GM12891 (cell line): ENCODE measurements around the gene SETBP1.

Source experiments
- DNase-seq: peaks from one replicate; pipeline ENCODE4 v3.0.0; 2011; ENCODE audit warnings: low spot score; ENCODE audit not compliant: insufficient read length
- FAIRE-seq: peaks from 2 replicates; lab custom pipeline; 2011; peaks lifted over from hg19 to GRCh38; lab: Jason Lieb, UNC
- PAX5 ChIP-seq: IDR thresholded peaks from 2 replicates; pipeline ENCODE4 v1.6.1; 2011; ENCODE audit warnings: low read length, moderate library complexity, mild to moderate bottlenecking; ENCODE audit not compliant: insufficient read depth, severe bottlenecking
- POLR2A ChIP-seq: IDR thresholded peaks from 2 replicates; pipeline ENCODE4 v1.6.1; 2011; ENCODE audit warnings: low read depth, low read length, control low read depth
- POLR2AphosphoS5 ChIP-seq: IDR thresholded peaks from 2 replicates; pipeline ENCODE4 v1.6.1; 2011; ENCODE audit warnings: low read depth, low read length, control low read depth
- POU2F2 ChIP-seq: IDR thresholded peaks from 2 replicates; pipeline ENCODE4 v1.6.1; 2011; ENCODE audit warnings: low read depth, mild to moderate bottlenecking, control low read depth, low read length, moderate library complexity
- SPI1 ChIP-seq: IDR thresholded peaks from 2 replicates; pipeline ENCODE4 v1.6.1; 2011; ENCODE audit warnings: low read depth, low read length, control low read depth
- TAF1 ChIP-seq: IDR thresholded peaks from 2 replicates; pipeline ENCODE4 v1.6.1; 2011; ENCODE audit warnings: low read depth, low read length, control low read depth

SETBP1 gene

GRCh38 chr18:44701227-44701626 lies 20.5 kb downstream of the SETBP1 start:
- TF ChIP-seq POU2F2 (no peak), TAF1 (no peak), PAX5 (no peak), POLR2A (no peak)
- no peak for FAIRE-seq
- no peak for DNase-seq

- no peak for DNase-seq
- TF ChIP-seq SPI1 (no peak), PAX5 (no peak), POLR2A (no peak), POLR2AphosphoS5 (no peak), POU2F2 (no peak), TAF1 (no peak)
- peak; percentile 43 for FAIRE-seq
Measured at GRCh38 chr18:44702594-44702993, 21.9 kb downstream of the SETBP1 start.

DNA sequence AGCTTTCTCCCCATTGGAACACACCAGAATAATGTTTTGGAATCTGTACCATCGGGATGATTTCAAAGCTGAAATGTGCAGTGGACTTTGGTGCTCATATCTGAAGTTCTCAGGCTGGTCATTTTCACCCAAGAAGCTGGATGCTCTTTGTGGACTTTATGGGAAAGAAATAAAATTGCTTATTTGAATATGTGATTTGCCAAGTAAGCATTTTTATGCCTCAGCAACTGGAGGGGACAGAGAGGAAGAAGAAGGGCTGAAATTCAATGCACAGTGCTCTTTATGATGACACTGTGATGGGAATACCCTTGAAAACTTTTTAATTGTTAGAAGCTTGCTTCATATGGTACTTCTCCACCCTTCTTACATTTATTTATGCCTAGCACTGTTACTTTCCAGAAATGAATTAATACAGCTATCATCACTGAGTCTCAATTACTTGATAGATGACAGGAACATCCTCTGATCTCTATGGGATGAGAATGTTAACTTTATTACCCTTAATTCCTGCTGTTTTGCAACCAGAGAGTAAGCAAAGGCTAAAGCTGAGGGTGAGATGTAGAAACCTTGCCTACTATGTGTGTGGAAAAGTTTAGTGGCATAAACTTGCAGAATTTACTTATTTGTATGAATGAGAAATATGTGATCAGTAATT lies 23.6 kb downstream of the SETBP1 start:
- FAIRE-seq, result no peak

DNA sequence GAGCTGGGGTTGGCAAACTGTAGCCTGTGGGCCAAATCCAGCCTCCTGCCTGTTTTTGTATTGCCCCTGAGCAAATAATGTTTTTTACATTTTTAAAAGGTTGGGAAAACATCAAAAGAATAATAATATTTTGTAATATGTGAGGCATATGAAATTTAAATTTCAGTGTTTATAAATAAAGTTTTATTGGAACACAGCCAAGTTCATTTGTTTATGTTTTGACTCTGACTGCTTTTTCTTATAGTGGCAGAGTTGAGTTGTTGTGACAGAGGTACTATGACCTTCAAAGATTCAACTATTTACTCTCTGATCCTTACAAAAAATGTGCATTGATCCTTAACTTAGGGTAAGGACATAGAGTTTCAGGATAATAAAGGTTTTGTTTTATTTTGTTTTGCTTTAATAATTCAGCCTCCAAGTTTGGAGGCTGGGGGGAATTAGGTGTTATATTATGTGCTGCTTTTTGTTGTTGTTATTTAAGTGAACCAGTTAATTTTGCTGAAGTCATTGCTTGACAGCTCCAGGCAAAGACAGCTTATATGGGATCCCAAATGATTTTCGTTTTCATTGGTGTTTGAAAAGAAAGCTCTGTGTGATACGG lies 24.5 kb downstream of the SETBP1 start:
- FAIRE-seq, result no peak
- no peak for DNase-seq
- TF ChIP-seq POLR2A, result no peak
- no peak for TF ChIP-seq TAF1
- TF ChIP-seq PAX5, result no peak
- TF ChIP-seq SPI1, result no peak
- no peak for TF ChIP-seq POU2F2

More for the DNA sequence above, 23.6 kb downstream of the SETBP1 start:
- no peak for DNase-seq
- TF ChIP-seq POLR2A (no peak), TAF1 (no peak), POLR2AphosphoS5 (no peak), SPI1 (no peak), POU2F2 (no peak), PAX5 (no peak)

DNA sequence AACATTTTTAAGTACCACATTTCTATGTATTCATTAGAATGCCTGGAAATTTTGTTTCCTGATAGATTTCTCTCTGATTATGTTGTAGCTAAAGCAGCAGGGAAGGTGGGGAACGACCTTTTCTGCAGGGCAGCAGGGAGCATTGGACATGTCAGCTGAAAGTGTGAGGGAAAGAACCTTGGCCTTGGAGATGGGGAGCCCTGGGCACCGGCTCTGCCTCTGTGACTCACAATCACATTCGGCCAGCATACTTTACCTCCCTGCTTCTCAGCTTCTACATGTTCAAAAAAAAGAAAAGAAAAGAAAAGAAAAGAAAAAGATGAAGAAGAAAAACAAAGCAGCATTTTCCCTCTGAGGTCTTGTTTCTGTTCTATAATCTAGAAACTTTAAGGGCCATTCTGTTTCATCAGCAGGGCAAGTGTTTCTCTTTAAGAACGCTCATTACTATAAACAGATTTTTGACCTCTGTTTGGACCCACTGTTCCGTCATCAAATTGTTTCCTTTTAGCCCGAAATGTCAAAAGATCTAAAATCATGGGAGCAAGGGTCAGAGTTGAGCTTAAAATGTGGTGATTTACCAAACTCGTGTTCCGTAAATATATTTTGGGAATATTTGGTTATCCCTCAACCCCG lies 27.9 kb downstream of the SETBP1 start:
- no peak for FAIRE-seq
- TF ChIP-seq POLR2A (no peak), POLR2AphosphoS5 (no peak), SPI1 (no peak), TAF1 (no peak), POU2F2 (no peak), PAX5 (no peak)
- DNase-seq, result no peak

DNA sequence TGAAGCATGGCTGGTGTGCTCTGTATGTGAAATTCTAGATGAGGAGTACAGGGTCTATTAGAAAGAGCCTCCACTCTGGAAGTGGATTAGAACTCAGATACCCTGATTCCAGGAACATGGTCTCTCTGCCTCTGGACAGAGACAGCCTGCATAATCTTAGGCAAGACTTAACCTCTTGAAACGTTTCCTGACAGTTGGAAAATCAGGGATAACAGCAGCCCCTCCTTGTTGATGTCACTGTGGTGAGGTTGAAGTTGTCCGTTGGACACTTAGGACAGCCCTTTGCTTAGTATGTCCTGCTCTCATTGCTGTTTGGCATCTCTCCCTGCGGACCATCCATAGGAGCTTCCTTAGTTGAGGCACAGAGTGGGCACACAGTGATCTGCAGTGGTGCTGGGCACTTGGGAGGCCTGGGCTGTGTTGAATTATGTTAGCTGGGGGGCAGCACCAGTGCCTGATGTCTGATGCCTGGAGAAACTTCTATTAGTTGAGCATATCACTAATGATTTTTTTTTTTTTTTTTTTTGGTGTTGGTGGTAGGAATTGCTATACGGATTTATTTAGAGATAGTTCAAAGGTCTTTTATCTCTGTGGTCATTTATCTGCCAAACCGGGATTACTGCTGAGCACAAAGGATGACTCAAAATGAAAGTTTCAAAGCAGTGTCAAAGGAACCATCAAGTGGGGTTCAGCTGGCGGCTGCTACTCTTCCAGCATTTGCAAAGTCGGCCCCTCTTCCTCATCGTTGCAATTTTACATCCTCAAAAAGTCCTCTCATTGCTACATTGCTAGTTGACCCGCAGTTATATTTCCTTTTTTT lies 28.8 kb downstream of the SETBP1 start:
- TF ChIP-seq POU2F2 (no peak), SPI1 (peak; percentile 33; the same call in 1 of the 2 replicates)
- peak; percentile 32 for DNase-seq
- FAIRE-seq, result no peak

DNA sequence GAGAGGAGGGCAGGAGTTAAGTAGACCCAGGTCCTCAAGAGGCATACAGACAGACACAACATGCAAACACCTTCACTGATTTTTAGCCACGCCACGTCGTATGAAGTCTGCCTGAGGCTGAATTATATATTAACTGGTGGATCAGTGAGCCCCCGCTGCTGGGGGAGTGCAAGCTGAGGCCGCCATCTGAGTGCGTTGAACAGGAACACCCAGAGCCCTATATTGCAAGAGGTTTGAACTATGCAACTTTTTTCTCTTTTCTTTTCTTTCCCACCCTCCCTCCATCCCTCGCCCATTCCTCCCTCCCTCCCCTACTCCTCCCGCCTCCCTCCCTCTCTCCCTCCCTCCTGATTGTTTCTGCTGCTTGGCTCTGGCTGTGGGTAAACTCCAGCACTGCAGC lies 30.2 kb downstream of the SETBP1 start:
- DNase-seq, result no peak
- TF ChIP-seq PAX5, result no peak
- TF ChIP-seq POLR2AphosphoS5, result no peak
- no peak for TF ChIP-seq POLR2A
- no peak for TF ChIP-seq POU2F2
- no peak for FAIRE-seq

DNA sequence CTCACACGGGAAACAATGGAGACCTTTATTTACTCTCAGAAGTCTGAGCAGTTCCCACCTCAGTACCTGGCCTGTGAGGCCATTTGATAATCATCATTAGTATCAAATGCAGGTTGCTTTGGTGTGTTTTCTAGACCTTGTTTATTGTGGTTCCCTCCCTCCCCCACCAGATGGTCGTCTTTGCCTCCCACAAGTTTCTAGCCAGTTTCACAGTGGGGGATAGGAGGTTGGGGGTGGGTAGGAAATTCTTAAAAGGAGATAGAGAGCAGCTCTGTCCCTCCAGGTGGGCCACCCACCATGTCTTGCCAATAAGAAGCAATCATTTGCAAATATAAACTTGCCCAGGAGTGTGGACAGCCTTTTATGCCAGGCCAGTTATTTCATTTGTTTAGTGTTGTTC lies 31.3 kb downstream of the SETBP1 start:
- DNase-seq (no peak), FAIRE-seq (peak; percentile 20)
- TF ChIP-seq PAX5 (no peak), TAF1 (no peak), SPI1 (no peak), POLR2A (no peak), POLR2AphosphoS5 (no peak)

DNA sequence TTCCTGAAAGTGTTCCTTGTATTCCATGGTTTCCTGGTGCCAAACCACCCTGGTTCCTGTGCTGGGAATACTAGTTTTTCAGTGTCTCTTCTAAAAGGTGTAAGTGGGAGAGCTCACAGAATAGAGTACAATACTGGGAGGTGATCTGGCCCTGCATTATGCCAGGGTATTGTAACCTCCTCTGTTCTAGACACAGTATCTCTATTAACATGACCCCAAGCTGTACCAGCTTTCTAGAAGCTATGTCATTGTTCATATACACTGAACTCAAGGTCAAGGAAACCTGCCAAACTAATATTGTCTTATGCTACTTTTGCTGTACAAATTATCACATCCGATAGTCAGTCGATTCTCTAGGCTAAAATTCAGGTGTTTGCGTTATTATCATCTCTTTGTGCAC lies 32.7 kb downstream of the SETBP1 start:
- FAIRE-seq (peak; percentile 35), DNase-seq (no peak)
- no peak for TF ChIP-seq PAX5
- TF ChIP-seq POLR2A, result no peak
- no peak for TF ChIP-seq SPI1
- TF ChIP-seq POU2F2, result no peak
- no peak for TF ChIP-seq TAF1
- TF ChIP-seq POLR2AphosphoS5, result no peak

DNA sequence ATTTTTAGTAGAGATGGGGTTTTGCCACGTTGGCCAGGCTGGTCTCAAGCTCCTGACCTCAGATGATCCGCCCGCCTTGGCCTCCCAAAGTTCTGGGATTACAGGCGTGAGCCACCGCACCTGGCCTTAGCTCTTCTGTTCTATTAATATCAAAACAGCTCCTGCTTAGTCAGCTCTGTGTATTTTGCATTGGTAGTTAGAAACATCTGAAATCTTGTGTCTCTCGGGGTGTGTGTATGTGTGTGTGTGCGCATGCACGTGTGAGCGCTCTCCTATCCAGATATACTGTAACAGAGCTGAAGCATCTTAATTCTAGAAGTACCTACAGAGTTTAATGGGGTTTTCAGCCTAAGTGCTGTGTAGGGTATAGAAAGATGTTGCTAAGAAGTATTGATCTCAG lies 33.7 kb downstream of the SETBP1 start:
- TF ChIP-seq SPI1 (no peak), POLR2A (no peak), POLR2AphosphoS5 (no peak), POU2F2 (no peak), PAX5 (no peak), TAF1 (no peak)
- DNase-seq (no peak), FAIRE-seq (no peak)
